ENCODE data around the gene IZUMO4.

Gene IZUMO4

DNA sequence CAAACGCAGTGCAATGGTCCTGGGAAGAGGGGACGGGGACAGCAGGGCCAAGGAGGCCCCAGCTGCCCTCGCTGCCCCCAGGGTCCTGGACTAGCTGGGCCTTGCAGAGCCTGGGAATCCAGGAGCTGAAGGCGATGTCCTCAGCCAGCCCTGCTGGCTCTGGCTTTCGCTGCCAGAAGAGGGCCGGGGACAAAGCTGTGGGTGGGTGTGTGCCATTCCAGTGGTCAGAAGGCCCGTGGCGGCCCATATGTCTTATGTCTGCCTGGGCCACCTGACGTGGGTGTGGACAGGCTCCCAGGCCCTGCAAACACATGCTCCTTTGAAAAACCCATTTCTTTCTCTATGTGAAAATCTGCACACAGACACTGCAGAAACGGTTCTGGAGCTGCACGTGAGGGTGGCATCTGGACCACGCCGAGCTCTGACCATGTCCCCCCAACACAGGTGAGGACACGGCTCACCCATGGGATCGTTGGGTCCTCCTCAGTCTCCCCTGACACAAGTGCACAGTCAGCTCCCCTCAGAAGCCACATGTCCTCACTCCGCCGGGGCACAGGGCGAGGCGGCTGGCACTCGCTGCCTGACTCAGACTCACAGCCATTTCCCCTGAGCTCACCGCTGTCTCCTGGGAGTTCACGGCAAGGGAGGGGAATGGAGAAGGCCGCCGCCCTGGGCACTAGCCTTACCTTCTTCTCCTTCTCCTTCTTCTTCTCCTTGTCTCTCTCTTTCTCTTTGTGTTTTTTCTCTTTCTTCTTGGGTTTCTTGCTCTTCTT, 16.9 kb downstream of the IZUMO4 start:
- Histone ChIP-seq H3K27me3 (ENCODE audit: control insufficient read depth, insufficient read depth, low read length) (no peaks in the 10 kb centered on the region), H3K4me3 (ENCODE audit: low read depth, low read length) (no peak overlapping the region), H3K4me1 (ENCODE audit: control insufficient read depth, insufficient read depth, low read length) (no peaks in the 10 kb centered on the region), H3K9me3 (ENCODE audit: control insufficient read depth, insufficient read depth, low read length) (no peaks in the 10 kb centered on the region), H3K27ac (ENCODE audit: low read depth, low read length) (no peak overlapping the region), H3K36me3 (ENCODE audit: control insufficient read depth, insufficient read depth, low read length) (peaks cover 98% of the 10 kb centered on the region), H3K9ac (ENCODE audit: low read depth, low read length) (no peak overlapping the region)

DNA sequence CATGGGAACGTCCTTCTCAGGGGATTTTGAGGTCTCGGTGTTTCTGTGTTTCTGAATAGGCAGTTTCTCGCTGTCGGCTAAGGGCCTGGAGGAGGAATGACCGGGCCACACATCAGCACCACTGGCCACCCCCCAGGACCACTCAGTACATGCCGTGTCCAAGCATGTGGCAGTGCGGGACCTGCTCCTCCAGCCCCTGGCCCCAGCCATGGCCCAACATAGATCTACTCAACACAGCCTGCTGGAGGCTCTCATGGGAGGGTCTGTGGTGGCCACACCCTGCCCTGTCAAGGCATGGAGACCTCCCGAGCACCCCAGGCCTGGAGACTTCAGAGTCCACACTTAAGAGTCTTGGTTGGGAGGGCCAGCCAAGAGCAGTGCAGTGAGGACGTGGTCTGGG, 17.5 kb downstream of the IZUMO4 start:
- no peak overlapping the region for H3K9ac ChIP-seq (ENCODE audit: low read depth, low read length)
- no peaks in the 10 kb centered on the region for H3K4me1 ChIP-seq (ENCODE audit: control insufficient read depth, insufficient read depth, low read length)

DNA sequence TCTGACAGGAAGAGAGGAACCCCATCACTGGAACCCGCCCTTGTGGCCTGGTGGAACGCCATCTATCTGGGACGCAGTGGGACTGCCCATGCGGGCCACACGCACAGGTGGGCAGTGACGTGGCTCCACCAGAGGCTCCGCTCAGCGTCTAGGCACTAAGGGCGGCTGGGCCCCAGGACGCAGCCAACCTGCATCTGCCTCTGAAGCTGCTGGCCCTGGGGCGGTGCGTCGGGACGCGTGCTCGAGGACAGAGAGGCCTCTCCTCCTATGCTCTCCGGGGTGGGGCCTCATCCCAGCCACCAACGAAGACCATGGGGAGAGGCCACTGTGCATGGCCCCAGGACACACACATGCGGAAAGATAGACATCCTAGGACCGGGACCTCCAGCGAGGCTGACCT, 18.1 kb downstream of the IZUMO4 start:
- Histone ChIP-seq H3K4me1 (ENCODE audit: control insufficient read depth, insufficient read depth, low read length) (no peaks in the 10 kb centered on the region), H3K9ac (ENCODE audit: low read depth, low read length) (no peak overlapping the region), H3K27me3 (ENCODE audit: control insufficient read depth, insufficient read depth, low read length) (no peaks in the 10 kb centered on the region), H3K9me3 (ENCODE audit: control insufficient read depth, insufficient read depth, low read length) (no peaks in the 10 kb centered on the region), H3K27ac (ENCODE audit: low read depth, low read length) (no peak overlapping the region), H3K4me3 (ENCODE audit: low read depth, low read length) (no peak overlapping the region), H3K36me3 (ENCODE audit: control insufficient read depth, insufficient read depth, low read length) (peaks cover 94% of the 10 kb centered on the region)

More for the DNA sequence above, 17.5 kb downstream of the IZUMO4 start:
- no peaks in the 10 kb centered on the region for H3K9me3 ChIP-seq (ENCODE audit: control insufficient read depth, insufficient read depth, low read length)
- H3K27me3 ChIP-seq (ENCODE audit: control insufficient read depth, insufficient read depth, low read length) = no peaks in the 10 kb centered on the region
- peaks cover 98% of the 10 kb centered on the region for H3K36me3 ChIP-seq (ENCODE audit: control insufficient read depth, insufficient read depth, low read length)
- H3K27ac ChIP-seq (ENCODE audit: low read depth, low read length) = no peak overlapping the region
- H3K4me3 ChIP-seq (ENCODE audit: low read depth, low read length) = no peak overlapping the region

DNA sequence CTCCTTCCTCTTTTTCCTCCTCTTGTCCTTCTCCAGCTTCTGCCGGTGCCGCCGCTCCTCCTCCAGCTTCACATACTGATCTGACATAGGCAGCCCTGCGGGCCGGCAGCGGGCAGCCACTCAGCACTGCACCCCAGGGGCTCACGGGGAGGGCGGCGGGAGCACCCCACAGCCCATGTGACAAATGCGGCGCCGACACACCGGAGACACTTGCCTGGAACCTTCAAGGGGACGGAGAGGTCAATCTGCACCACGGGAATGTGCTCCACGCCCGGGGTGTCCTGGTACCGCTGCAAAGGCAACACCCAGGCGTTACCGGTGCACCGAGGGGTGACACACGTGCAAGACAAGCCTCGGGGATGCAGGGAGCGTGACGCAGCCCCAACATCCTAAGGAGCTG, 18.6 kb downstream of the IZUMO4 start:
- H3K27me3 ChIP-seq (ENCODE audit: control insufficient read depth, insufficient read depth, low read length) = no peaks in the 10 kb centered on the region
- peaks cover 94% of the 10 kb centered on the region for H3K36me3 ChIP-seq (ENCODE audit: control insufficient read depth, insufficient read depth, low read length)
- no peaks in the 10 kb centered on the region for H3K4me1 ChIP-seq (ENCODE audit: control insufficient read depth, insufficient read depth, low read length)
- H3K9ac ChIP-seq (ENCODE audit: low read depth, low read length) = no peak overlapping the region
- H3K4me3 ChIP-seq (ENCODE audit: low read depth, low read length) = no peak overlapping the region
- no peak overlapping the region for H3K27ac ChIP-seq (ENCODE audit: low read depth, low read length)
- no peaks in the 10 kb centered on the region for H3K9me3 ChIP-seq (ENCODE audit: control insufficient read depth, insufficient read depth, low read length)

DNA sequence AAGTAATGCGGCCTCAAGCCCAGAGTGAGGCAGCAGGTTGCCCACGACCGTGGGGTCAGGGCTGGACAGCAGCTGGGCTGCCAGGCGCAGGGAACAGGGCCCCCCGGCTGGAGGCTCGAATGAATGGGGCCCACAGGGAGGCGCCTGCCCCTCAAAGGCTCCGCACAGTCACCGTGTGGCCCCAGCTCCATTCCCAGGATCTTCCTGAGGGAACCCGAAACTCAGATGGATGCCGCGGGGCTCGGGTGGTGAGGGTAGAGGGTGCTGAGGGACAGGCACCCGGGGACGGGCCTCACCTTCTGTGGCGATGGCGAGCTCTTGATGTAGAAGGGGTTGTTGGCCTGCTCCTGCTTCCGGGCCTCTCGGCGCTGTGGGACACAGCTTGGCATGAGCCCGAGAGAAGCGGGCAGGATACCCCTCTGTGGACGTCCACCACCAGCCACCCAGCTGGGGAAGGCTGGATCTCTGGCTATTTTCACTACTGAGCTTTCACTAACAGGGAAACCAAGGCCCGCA, 19.3 kb downstream of the IZUMO4 start:
- no peak overlapping the region for H3K9ac ChIP-seq (ENCODE audit: low read depth, low read length)
- no peak overlapping the region for H3K27ac ChIP-seq (ENCODE audit: low read depth, low read length)
- H3K36me3 ChIP-seq (ENCODE audit: control insufficient read depth, insufficient read depth, low read length) = peaks cover 94% of the 10 kb centered on the region
- H3K4me3 ChIP-seq (ENCODE audit: low read depth, low read length) = no peak overlapping the region
- H3K27me3 ChIP-seq (ENCODE audit: control insufficient read depth, insufficient read depth, low read length) = no peaks in the 10 kb centered on the region
- H3K4me1 ChIP-seq (ENCODE audit: control insufficient read depth, insufficient read depth, low read length) = no peaks in the 10 kb centered on the region
- no peaks in the 10 kb centered on the region for H3K9me3 ChIP-seq (ENCODE audit: control insufficient read depth, insufficient read depth, low read length)

DNA sequence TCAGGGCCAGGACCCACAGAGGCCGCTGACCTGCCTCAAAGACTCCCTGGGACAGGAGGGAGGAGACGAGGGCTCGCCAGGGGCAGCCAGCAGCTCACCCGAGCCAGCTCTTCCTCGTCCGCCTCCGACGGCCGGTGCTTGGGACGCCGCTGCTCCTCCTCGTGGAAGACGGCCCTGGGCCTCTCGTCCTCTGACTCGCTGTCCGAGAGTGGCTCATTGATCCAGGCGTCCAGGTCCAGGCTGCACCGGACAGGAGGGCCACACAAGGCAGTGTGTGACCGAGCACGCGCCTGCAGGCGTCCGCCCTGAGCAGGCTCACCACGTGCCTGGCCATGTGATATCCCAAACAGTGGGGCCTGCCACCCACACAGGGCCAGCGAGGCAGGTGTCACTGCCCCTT, 19.8 kb downstream of the IZUMO4 start:
- H3K27me3 ChIP-seq (ENCODE audit: control insufficient read depth, insufficient read depth, low read length) = no peaks in the 10 kb centered on the region
- H3K36me3 ChIP-seq (ENCODE audit: control insufficient read depth, insufficient read depth, low read length) = peaks cover 94% of the 10 kb centered on the region
- no peaks in the 10 kb centered on the region for H3K9me3 ChIP-seq (ENCODE audit: control insufficient read depth, insufficient read depth, low read length)
- H3K4me3 ChIP-seq (ENCODE audit: low read depth, low read length) = no peak overlapping the region
- H3K27ac ChIP-seq (ENCODE audit: low read depth, low read length) = no peak overlapping the region
- no peak overlapping the region for H3K9ac ChIP-seq (ENCODE audit: low read depth, low read length)
- H3K4me1 ChIP-seq (ENCODE audit: control insufficient read depth, insufficient read depth, low read length) = no peaks in the 10 kb centered on the region

DNA sequence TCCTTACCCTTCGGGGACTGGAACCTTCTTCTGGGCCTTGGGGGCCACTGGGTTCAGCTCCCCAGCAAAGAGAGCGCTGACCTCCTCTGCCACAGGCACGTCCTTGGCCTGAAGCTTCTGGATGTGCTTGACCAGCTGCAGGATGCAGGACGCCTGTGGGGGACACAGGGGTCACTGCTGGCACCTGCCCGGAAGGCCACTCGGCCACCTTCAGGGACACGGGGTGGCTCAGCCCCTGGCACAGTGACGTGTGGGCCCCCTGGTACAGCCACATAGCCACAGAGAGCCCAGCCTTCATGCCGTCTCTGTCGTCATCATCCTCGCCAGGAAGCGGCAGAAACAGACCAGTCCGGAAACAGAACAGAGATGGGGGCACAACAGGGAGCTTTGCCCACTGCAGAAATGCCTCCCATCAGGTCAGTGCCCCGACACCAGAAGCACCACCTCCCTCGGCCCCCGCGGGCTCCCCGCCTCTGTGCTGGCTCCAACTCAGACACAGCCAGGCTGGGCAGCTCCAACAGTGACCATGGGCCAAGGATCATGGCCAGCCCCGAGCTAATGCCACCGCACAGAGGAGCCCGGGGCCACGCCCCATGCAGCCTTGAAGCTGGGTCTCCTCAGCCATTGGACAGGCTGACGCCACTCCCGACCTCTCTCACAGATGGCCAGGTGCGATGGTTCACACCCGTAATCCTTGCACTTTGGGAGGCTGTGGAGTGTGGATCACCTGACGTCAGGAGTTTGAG, 20.7 kb downstream of the IZUMO4 start:
- Histone ChIP-seq H3K27me3 (ENCODE audit: control insufficient read depth, insufficient read depth, low read length) (no peaks in the 10 kb centered on the region), H3K27ac (ENCODE audit: low read depth, low read length) (no peak overlapping the region), H3K36me3 (ENCODE audit: control insufficient read depth, insufficient read depth, low read length) (peaks cover 94% of the 10 kb centered on the region), H3K9ac (ENCODE audit: low read depth, low read length) (no peak overlapping the region), H3K4me3 (ENCODE audit: low read depth, low read length) (no peak overlapping the region), H3K9me3 (ENCODE audit: control insufficient read depth, insufficient read depth, low read length) (no peaks in the 10 kb centered on the region), H3K4me1 (ENCODE audit: control insufficient read depth, insufficient read depth, low read length) (no peaks in the 10 kb centered on the region)

DNA sequence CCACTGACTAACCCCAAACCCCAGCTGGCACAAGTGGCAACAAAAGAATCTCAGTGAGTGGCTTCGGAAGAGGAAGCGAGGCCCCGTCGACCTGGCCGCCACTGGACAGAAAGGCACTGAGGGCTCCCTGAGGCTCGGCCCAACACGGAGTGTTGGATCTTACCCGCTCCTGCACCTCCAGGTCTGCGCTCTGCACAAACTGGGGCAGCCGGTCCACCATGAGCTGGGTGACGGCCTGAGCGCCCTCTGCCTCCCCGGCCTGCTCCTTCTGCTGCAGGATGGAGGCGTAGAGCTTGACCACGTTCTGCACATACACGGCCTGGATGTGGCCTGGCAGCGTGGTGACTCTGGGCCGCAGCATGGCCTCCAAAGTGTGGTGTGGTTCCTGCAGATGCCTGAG, 21.7 kb downstream of the IZUMO4 start:
- Histone ChIP-seq H3K9me3 (ENCODE audit: control insufficient read depth, insufficient read depth, low read length) (no peaks in the 10 kb centered on the region), H3K9ac (ENCODE audit: low read depth, low read length) (no peak overlapping the region), H3K27ac (ENCODE audit: low read depth, low read length) (no peak overlapping the region), H3K4me3 (ENCODE audit: low read depth, low read length) (no peak overlapping the region), H3K4me1 (ENCODE audit: control insufficient read depth, insufficient read depth, low read length) (no peaks in the 10 kb centered on the region), H3K27me3 (ENCODE audit: control insufficient read depth, insufficient read depth, low read length) (no peaks in the 10 kb centered on the region), H3K36me3 (ENCODE audit: control insufficient read depth, insufficient read depth, low read length) (peaks cover 95% of the 10 kb centered on the region)

DNA sequence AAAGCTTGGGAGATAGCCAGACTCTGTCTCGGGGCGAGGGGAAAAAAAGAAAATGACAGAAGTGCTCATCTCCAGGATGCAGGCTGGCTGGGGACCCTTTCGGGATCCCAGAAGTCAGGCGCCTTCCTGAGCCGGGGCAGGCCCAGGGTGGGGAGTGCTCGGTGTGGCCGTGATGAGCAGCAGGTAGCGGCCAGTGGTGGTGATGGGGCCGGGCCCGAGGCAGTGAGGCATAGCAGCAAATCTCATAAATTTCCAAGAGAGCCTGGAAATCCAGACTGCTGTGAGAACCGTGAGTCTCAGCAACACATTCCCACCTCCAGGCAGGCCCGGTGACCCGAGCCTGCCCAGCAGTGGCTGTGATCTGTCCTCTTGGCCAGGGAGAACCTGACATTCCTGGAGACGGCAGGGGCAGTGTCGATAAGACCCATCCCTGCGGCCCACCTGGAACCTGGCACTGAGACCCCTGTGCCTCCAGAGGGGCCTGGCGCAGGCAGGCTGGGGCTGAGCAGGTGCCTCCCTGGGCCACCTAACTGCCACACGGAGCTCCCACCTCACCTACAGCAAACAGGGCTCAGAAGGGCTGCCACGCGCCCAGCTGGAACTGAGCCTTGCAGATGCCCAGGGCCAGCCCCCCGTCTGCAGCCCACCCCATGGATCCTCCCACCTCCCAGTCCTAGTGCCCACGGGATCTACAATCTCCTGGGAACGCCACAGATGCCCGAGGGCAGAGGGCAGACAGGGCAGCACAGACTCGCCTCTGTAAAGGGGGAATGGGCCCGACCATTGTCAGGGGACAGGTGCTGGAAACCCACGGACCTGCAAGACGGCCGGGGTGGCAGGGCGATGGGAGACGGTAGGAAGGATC, 23.4 kb downstream of the IZUMO4 start:
- H3K27ac ChIP-seq (ENCODE audit: low read depth, low read length) = no peak overlapping the region
- H3K4me1 ChIP-seq (ENCODE audit: control insufficient read depth, insufficient read depth, low read length) = no peaks in the 10 kb centered on the region
- H3K9ac ChIP-seq (ENCODE audit: low read depth, low read length) = no peak overlapping the region
- peaks cover 93% of the 10 kb centered on the region for H3K36me3 ChIP-seq (ENCODE audit: control insufficient read depth, insufficient read depth, low read length)
- H3K4me3 ChIP-seq (ENCODE audit: low read depth, low read length) = no peak overlapping the region
- no peaks in the 10 kb centered on the region for H3K27me3 ChIP-seq (ENCODE audit: control insufficient read depth, insufficient read depth, low read length)
- no peaks in the 10 kb centered on the region for H3K9me3 ChIP-seq (ENCODE audit: control insufficient read depth, insufficient read depth, low read length)

DNA sequence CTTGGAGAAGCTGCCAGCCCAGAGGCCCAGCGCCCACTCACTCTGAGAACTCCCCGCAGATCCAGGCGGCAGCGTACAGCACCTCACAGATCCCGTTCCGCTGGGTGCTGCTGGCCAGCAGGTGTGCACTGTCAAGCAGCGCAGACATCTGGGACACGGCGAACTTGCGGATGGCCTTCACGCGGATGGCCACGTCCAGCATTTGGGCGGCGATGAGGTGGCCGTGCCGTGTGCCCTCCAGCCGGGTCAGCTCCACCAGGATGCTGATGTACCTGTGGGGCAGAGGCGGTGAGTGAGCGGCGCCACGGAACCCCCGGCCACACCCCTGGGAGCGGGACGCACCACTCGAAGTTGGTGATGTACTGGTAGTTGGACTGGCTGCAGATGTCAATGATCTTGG, 24.1 kb downstream of the IZUMO4 start:
- Histone ChIP-seq H3K27ac (ENCODE audit: low read depth, low read length) (no peak overlapping the region), H3K4me3 (ENCODE audit: low read depth, low read length) (no peak overlapping the region), H3K9ac (ENCODE audit: low read depth, low read length) (no peak overlapping the region), H3K4me1 (ENCODE audit: control insufficient read depth, insufficient read depth, low read length) (no peaks in the 10 kb centered on the region), H3K27me3 (ENCODE audit: control insufficient read depth, insufficient read depth, low read length) (no peaks in the 10 kb centered on the region), H3K9me3 (ENCODE audit: control insufficient read depth, insufficient read depth, low read length) (no peaks in the 10 kb centered on the region), H3K36me3 (ENCODE audit: control insufficient read depth, insufficient read depth, low read length) (peaks cover 93% of the 10 kb centered on the region)
